GM23338 (cell line): ENCODE measurements around the gene PRDX4. TPM values are rescaled to one million over a fixed set of nuclear protein-coding genes. Genes with fewer than 3 reads are reported as not detected.
A peak's percentile ranks its signal among the peaks of the same experiment; 100 is the strongest.

Experiments
- ATAC-seq: fragments of 200-7000 bp; cut with Tn5 transposase; 3 replicates; pipeline ENCODE4 v1.9.1; 2020
- DNase-seq: peaks from one replicate; pipeline ENCODE4 v3.0.0-alpha.2; 2015; ENCODE audit warnings: low spot score
- H2AFZ ChIP-seq: fragments of 200-600 bp; sonication (generic); 2 replicates; pipeline ENCODE4 v1.8.0; 2016; ENCODE audit warnings: antibody characterized with exemption, mild to moderate bottlenecking, moderate library complexity
- H3F3A ChIP-seq: fragments of 200-600 bp; sonication (generic); replicated peaks from 2 replicates; pipeline ENCODE4 v1.8.0; 2017; ENCODE audit warnings: antibody characterized with exemption, mixed run types, low read depth
- H3K27ac ChIP-seq: fragments of 200-600 bp; sonication (generic); 2 replicates; pipeline ENCODE4 v1.6.1; 2016; ENCODE audit warnings: low read depth
- H3K27me3 ChIP-seq: fragments of 200-600 bp; sonication (generic); 2 replicates; pipeline ENCODE4 v1.8.0; 2016; ENCODE audit warnings: mild to moderate bottlenecking, mixed run types, moderate library complexity; ENCODE audit not compliant: insufficient read depth
- H3K36me3 ChIP-seq: fragments of 200-600 bp; sonication (generic); 2 replicates; pipeline ENCODE4 v1.8.0; 2016; ENCODE audit warnings: mild to moderate bottlenecking; ENCODE audit not compliant: insufficient read depth
- H3K4me1 ChIP-seq: fragments of 200-600 bp; sonication (generic); 2 replicates; pipeline ENCODE4 v1.8.0; 2016; ENCODE audit warnings: mild to moderate bottlenecking, moderate library complexity; ENCODE audit not compliant: insufficient read depth
- H3K4me2 ChIP-seq: fragments of 200-600 bp; sonication (generic); 2 replicates; pipeline ENCODE4 v1.7.1; 2017; ENCODE audit warnings: mixed run types
- H3K4me3 ChIP-seq: fragments of 200-600 bp; sonication (generic); 2 replicates; pipeline ENCODE4 v1.6.1; 2016; ENCODE audit warnings: mixed run types
- H3K79me2 ChIP-seq: fragments of 200-600 bp; sonication (generic); replicated peaks from 2 replicates; pipeline ENCODE4 v1.8.0; 2017; ENCODE audit warnings: mild to moderate bottlenecking; ENCODE audit not compliant: insufficient read depth
- H3K9me2 ChIP-seq: fragments of 200-600 bp; sonication (generic); 2 replicates; pipeline ENCODE4 v1.8.0; 2017; ENCODE audit not compliant: insufficient read depth
- H4K20me1 ChIP-seq: fragments of 200-600 bp; sonication (generic); replicated peaks from 2 replicates; pipeline ENCODE4 v1.8.0; 2017; ENCODE audit warnings: mild to moderate bottlenecking; ENCODE audit not compliant: insufficient read depth
- H3K27ac Mint-ChIP-seq: 2 replicates; pipeline ENCODE4 v1.8.0; 2020; ENCODE audit warnings: inconsistent platforms, mild to moderate bottlenecking, moderate library complexity, mixed read lengths
- H3K27me3 Mint-ChIP-seq: 3 replicates; pipeline ENCODE4 v1.8.0; 2022; ENCODE audit warnings: low read depth, mild to moderate bottlenecking, moderate library complexity, mixed read lengths, inconsistent platforms; ENCODE audit not compliant: insufficient read depth, poor library complexity
- H3K36me3 Mint-ChIP-seq: 3 replicates; pipeline ENCODE4 v1.8.0; 2021; ENCODE audit warnings: low read depth, mild to moderate bottlenecking, inconsistent platforms, moderate library complexity, mixed read lengths
- H3K4me1 Mint-ChIP-seq: 3 replicates; pipeline ENCODE4 v1.8.0; 2020; ENCODE audit warnings: mild to moderate bottlenecking, inconsistent platforms, mixed read lengths
- H3K4me3 Mint-ChIP-seq: 3 replicates; pipeline ENCODE4 v1.8.0; 2021; ENCODE audit warnings: moderate library complexity, mild to moderate bottlenecking, inconsistent platforms, mixed read lengths
- H3K9me3 Mint-ChIP-seq: 3 replicates; pipeline ENCODE4 v1.8.0; 2020; ENCODE audit warnings: moderate library complexity, mild to moderate bottlenecking, inconsistent platforms, mixed read lengths
- EZH2 ChIP-seq: fragments of 200-600 bp; sonication (generic); IDR thresholded peaks from one replicate; pipeline ENCODE4 v1.8.0; 2017; ENCODE audit warnings: antibody characterized with exemption, mild to moderate bottlenecking, low read depth; ENCODE audit not compliant: unreplicated experiment
- EZH2phosphoT487 ChIP-seq: fragments of 200-600 bp; sonication (generic); IDR thresholded peaks from one replicate; pipeline ENCODE4 v1.8.1; 2018; ENCODE audit warnings: antibody characterized with exemption; ENCODE audit not compliant: unreplicated experiment
- NANOG ChIP-seq: IDR thresholded peaks from 2 replicates; pipeline ENCODE4 v1.6.1; 2016; ENCODE audit warnings: antibody characterized with exemption, borderline replicate concordance
- POLR2AphosphoS5 ChIP-seq: IDR thresholded peaks from 2 replicates; pipeline ENCODE4 v1.6.1; 2016; ENCODE audit warnings: antibody characterized with exemption, low read depth
- STAT1 ChIP-seq: IDR thresholded peaks from one replicate; pipeline ENCODE4 v1.6.1; 2016; ENCODE audit warnings: antibody characterized with exemption; ENCODE audit not compliant: unreplicated experiment
- ZNF114 ChIP-seq: fragments of 250-450 bp; sonication (Bioruptor Pico); IDR thresholded peaks from 2 replicates; pipeline ENCODE4 v1.5.0; 2020; ENCODE audit warnings: mild to moderate bottlenecking, moderate library complexity
- ZNF462 ChIP-seq: fragments of 250-450 bp; sonication (Bioruptor Pico); IDR thresholded peaks from 2 replicates; pipeline ENCODE4 v1.5.0; 2020; ENCODE audit warnings: mild to moderate bottlenecking, moderate library complexity
- polyA plus RNA-seq: library from polyadenylated mRNA; unstranded; fragments of >200 nt; fragmentation: Nextera tagmentation; extraction: Ambion mirVana; gene quantifications from 2 replicates; pipeline ENCODE4 v1.2.1, GENCODE V29; 2016
- total RNA-seq: library from RNA; depleted of rRNA; stranded (reverse); fragments of >200 nt; shearing (Covaris generic); gene quantifications from 2 replicates; pipeline ENCODE4 v1.2.3, GENCODE V29; 2014

PRDX4 gene
- total and polyA plus RNA-seq, 2 experiments from 2014 or later = 101 to 139 TPM

GRCh38 chrX:23666282-23666681, 1.0 kb upstream of the PRDX4 start (continued):
- no peak for TF ChIP-seq ZNF462
- no peak for TF ChIP-seq NANOG

GRCh38 chrX:23668335-23668734, 1.0 kb downstream of the PRDX4 start:
- Histone ChIP-seq H3F3A (no peaks in the 10 kb centered on the region), H3K36me3 (no peaks in the 10 kb centered on the region), H3K4me2 (peak overlapping the region; percentile 76), H3K27me3 (no peaks in the 10 kb centered on the region), H4K20me1 (no peaks in the 10 kb centered on the region), H3K9me2 (no peaks in the 10 kb centered on the region), H3K4me1 (peaks cover 6% of the 10 kb centered on the region), H3K27ac (no peak overlapping the region), H2AFZ (no peak overlapping the region), H3K4me3 (peak overlapping the region; percentile 48), H3K79me2 (peaks cover 21% of the 10 kb centered on the region)
- DNase-seq (no peak), ATAC-seq (no peak)
- Mint-ChIP-seq H3K9me3 (no peaks in the 10 kb centered on the region), H3K4me1 (peaks cover 14% of the 10 kb centered on the region), H3K4me3 (peak overlapping the region; percentile 78), H3K36me3 (peaks cover 2% of the 10 kb centered on the region; the same call in 2 of the 3 replicates), H3K27ac (no peak overlapping the region), H3K27me3 (no peaks in the 10 kb centered on the region)
- TF ChIP-seq EZH2 (no peak), STAT1 (no peak), ZNF114 (CRISPR knock-in tag) (no peak), ZNF462 (no peak), POLR2AphosphoS5 (no peak), EZH2phosphoT487 (no peak)
